Smooth muscle cell (in vitro differentiated cells): ENCODE results near the gene NTMT1. TPM values are rescaled to one million over a fixed set of nuclear protein-coding genes. Genes with fewer than 3 reads are reported as not detected.

Experiments
- DNase-seq: peaks from one replicate; lab custom pipeline; 2025; ENCODE audit not compliant: unreplicated experiment; lab: John Stamatoyannopoulos, UW
- H2AFZ ChIP-seq: fragments of 200-600 bp; sonication (generic); 2 replicates; pipeline ENCODE4 v1.6.0; 2016; ENCODE audit warnings: antibody characterized with exemption, low read depth, mild to moderate bottlenecking
- H3F3A ChIP-seq: fragments of 200-600 bp; sonication (generic); 2 replicates; pipeline ENCODE4 v1.6.0; 2017; ENCODE audit warnings: antibody characterized with exemption, low read depth
- H3K27ac ChIP-seq: fragments of 200-600 bp; sonication (generic); 2 replicates; pipeline ENCODE4 v1.5.1; 2016; ENCODE audit warnings: low read depth, mild to moderate bottlenecking
- H3K27me3 ChIP-seq: fragments of 200-600 bp; sonication (generic); 2 replicates; pipeline ENCODE4 v1.6.1; 2016; ENCODE audit warnings: low read depth, mild to moderate bottlenecking
- H3K36me3 ChIP-seq: fragments of 200-600 bp; sonication (generic); 2 replicates; pipeline ENCODE4 v1.5.1; 2016; ENCODE audit warnings: low read depth
- H3K4me1 ChIP-seq: fragments of 200-600 bp; sonication (generic); 2 replicates; pipeline ENCODE4 v1.5.1; 2016; ENCODE audit warnings: low read depth
- H3K4me2 ChIP-seq: fragments of 200-600 bp; sonication (generic); 2 replicates; pipeline ENCODE4 v1.6.0; 2016; ENCODE audit warnings: mild to moderate bottlenecking
- H3K4me3 ChIP-seq: fragments of 200-600 bp; sonication (generic); 2 replicates; pipeline ENCODE4 v1.5.1; 2016; ENCODE audit warnings: mild to moderate bottlenecking
- H3K79me2 ChIP-seq: fragments of 200-600 bp; sonication (generic); 2 replicates; pipeline ENCODE4 v1.6.0; 2016; ENCODE audit warnings: low read depth, mild to moderate bottlenecking
- H3K9ac ChIP-seq: fragments of 200-600 bp; sonication (generic); 2 replicates; pipeline ENCODE4 v1.6.0; 2016; ENCODE audit warnings: low read depth
- H3K9me3 ChIP-seq: fragments of 200-600 bp; sonication (generic); replicated peaks from 2 replicates; pipeline ENCODE4 v1.5.1; 2016; ENCODE audit warnings: low read depth
- H4K20me1 ChIP-seq: fragments of 200-600 bp; sonication (generic); 2 replicates; pipeline ENCODE4 v1.6.0; 2016; ENCODE audit warnings: low read depth
- WGBS: methylation state at CpG from one replicate; pipeline ENCODE4 v1.1.7; 2016; ENCODE audit warnings: low lambda C conversion rate; 5-methylcytosine and 5-hydroxymethylcytosine counted together
- polyA plus RNA-seq: library from polyadenylated mRNA; unstranded; fragments of >200 nt; fragmentation: Nextera tagmentation; extraction: Ambion mirVana; gene quantifications from 2 replicates; pipeline ENCODE4 v1.2.1, GENCODE V29; 2016
- total RNA-seq: library from RNA; depleted of rRNA; stranded (reverse); fragments of >200 nt; gene quantifications from 2 replicates; pipeline ENCODE4 v1.2.3, GENCODE V29; 2014
- TF ChIP-seq, protein P1 (sequence below): fragments of 200-600 bp; sonication (generic); IDR thresholded peaks from 2 replicates; pipeline ENCODE4 v1.5.1; 2017; ENCODE audit warnings: borderline replicate concordance, mild to moderate bottlenecking, antibody characterized with exemption; ENCODE audit not compliant: insufficient read depth, poor library complexity, severe bottlenecking

The NTMT1 gene
- total and polyA plus RNA-seq, 2 experiments from 2014 or later, result 42.9 to 118 TPM

DNA sequence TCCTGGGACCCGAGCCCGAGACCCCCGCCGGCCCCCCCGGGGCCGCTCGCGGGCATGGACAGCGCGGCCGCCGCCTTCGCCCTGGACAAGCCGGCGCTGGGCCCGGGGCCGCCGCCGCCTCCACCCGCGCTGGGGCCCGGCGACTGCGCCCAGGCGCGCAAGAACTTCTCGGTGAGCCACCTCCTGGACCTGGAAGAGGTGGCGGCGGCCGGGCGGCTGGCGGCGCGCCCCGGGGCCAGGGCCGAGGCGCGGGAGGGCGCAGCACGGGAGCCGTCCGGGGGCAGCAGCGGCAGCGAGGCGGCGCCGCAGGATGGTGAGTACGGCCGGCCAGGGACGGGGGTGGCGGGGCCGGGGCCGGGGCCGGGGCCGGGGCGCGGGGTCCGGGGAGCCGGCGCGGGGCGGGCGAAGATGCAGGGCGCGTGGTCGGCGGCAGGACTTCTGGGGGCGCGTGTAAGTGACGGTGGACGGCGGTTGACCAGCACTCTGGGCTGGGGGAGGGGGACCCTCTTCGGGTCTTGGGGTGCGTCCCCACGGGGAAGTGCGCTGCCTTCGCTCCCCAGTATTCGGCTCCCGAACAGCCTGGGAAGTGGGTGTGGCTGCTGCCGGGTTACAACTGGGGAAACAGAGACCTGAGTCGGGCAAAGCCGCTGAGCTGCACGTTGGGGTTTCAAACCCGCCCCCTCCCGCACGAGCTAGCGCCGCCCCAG, 40.0 kb downstream of the NTMT1 start:
- peak overlapping the region; percentile 91 for H3K4me2 ChIP-seq
- TF ChIP-seq, protein P1, sequence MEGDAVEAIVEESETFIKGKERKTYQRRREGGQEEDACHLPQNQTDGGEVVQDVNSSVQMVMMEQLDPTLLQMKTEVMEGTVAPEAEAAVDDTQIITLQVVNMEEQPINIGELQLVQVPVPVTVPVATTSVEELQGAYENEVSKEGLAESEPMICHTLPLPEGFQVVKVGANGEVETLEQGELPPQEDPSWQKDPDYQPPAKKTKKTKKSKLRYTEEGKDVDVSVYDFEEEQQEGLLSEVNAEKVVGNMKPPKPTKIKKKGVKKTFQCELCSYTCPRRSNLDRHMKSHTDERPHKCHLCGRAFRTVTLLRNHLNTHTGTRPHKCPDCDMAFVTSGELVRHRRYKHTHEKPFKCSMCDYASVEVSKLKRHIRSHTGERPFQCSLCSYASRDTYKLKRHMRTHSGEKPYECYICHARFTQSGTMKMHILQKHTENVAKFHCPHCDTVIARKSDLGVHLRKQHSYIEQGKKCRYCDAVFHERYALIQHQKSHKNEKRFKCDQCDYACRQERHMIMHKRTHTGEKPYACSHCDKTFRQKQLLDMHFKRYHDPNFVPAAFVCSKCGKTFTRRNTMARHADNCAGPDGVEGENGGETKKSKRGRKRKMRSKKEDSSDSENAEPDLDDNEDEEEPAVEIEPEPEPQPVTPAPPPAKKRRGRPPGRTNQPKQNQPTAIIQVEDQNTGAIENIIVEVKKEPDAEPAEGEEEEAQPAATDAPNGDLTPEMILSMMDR, result no peak
- peak overlapping the region; percentile 39 for H3K9ac ChIP-seq
- peaks cover 28% of the 10 kb centered on the region for H4K20me1 ChIP-seq
- 7% methylated on average over 32 of the region's 88 CpGs for WGBS
- H3K27me3 ChIP-seq, result no peaks in the 10 kb centered on the region
- H3K27ac ChIP-seq, result peak overlapping the region; percentile 15
- H3K4me3 ChIP-seq, result peak overlapping the region; percentile 57
- no peak for DNase-seq
- H3K9me3 ChIP-seq, result no peaks in the 10 kb centered on the region
- H3K79me2 ChIP-seq, result peaks cover 43% of the 10 kb centered on the region
- peaks cover 7% of the 10 kb centered on the region for H3K4me1 ChIP-seq
- H3F3A ChIP-seq, result peaks cover 13% of the 10 kb centered on the region
- H3K36me3 ChIP-seq, result no peaks in the 10 kb centered on the region
- no peak overlapping the region for H2AFZ ChIP-seq

DNA sequence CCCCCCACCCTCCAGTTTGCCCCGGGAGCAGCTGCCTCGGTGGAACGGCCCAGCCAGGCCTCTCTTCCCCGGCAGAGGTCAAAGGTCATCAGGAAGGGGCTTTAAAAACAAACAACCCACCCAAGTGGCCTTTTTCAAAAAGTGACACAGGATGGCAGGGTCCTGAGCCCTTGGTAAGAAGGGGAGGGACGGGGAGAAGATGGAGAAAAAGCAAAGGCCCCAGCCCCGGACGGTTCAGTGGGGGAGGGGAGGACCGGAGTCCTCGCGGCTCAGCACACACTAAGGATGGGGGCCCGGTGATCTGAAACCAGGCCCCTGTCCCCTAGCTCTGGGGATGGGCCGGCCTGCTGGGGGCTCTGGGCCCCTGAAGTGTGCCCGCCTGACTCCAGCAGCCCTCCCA, 40.6 kb downstream of the NTMT1 start:
- Histone ChIP-seq H3K79me2 (peaks cover 48% of the 10 kb centered on the region), H3K9ac (peak overlapping the region; percentile 39), H3K4me3 (peak overlapping the region; percentile 57), H3K9me3 (no peaks in the 10 kb centered on the region), H3K4me1 (peaks cover 7% of the 10 kb centered on the region), H3K4me2 (peak overlapping the region; percentile 91), H3K27me3 (no peaks in the 10 kb centered on the region), H4K20me1 (peaks cover 34% of the 10 kb centered on the region), H3F3A (peaks cover 13% of the 10 kb centered on the region), H3K27ac (peak overlapping the region; percentile 15), H3K36me3 (no peaks in the 10 kb centered on the region), H2AFZ (no peak overlapping the region)
- WGBS, result 25% methylated on average over 13 of the region's 13 CpGs
- DNase-seq, result no peak
- TF ChIP-seq, protein P1, result no peak

DNA sequence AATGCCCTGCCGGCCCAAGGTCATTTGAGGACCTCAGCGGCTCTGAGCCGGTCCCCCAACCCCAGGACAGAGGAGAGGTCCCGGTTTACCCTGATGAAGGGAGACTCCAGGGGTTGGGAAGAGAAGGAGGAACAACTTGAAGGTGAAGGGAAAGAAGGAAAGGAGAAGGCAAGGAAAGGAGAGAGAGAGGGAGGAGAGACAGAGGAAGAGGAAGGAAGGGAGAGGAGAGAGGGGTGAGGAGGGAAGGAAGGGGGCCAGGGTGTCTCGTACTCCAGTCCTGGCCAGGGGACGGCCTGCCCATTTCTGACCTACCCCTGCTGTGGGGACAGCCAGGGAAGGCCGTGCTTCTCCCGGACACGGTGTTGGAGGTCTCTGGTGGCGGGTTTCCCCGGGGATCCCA, 41.4 kb downstream of the NTMT1 start:
- H3K79me2 ChIP-seq, result peaks cover 56% of the 10 kb centered on the region
- 86% methylated on average over 11 of the region's 11 CpGs for WGBS
- peaks cover 13% of the 10 kb centered on the region for H3F3A ChIP-seq
- peaks cover 42% of the 10 kb centered on the region for H4K20me1 ChIP-seq
- H3K27me3 ChIP-seq, result no peaks in the 10 kb centered on the region
- H3K9ac ChIP-seq, result no peak overlapping the region
- H3K27ac ChIP-seq, result peak overlapping the region; percentile 31
- no peak overlapping the region for H2AFZ ChIP-seq
- peak overlapping the region; percentile 91 for H3K4me2 ChIP-seq
- peaks cover 7% of the 10 kb centered on the region for H3K4me1 ChIP-seq
- H3K9me3 ChIP-seq, result no peaks in the 10 kb centered on the region
- TF ChIP-seq, protein P1, result no peak
- no peaks in the 10 kb centered on the region for H3K36me3 ChIP-seq
- DNase-seq, result no peak
- H3K4me3 ChIP-seq, result peak overlapping the region; percentile 57

DNA sequence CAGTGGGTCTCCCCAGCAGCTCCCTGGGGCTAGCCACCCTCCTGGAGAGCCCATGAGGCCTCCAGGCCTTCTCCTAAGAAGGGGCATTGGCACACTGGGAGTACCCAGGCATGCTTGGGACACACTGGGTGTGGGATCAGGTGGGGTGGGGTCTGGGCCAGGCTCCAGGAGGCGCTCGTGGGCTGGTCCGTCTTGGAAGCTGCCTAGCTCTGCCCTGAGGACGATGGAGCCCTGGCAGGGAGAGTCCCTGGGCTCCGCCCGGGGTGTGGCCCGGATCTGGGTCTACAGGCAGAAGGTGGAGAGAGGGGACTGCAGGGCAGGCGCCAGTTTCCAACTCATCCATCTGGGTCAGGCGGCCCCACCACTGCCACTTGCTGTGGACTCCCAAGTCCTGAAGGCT, 41.9 kb downstream of the NTMT1 start:
- Histone ChIP-seq H3K4me3 (peak overlapping the region; percentile 57), H3F3A (peaks cover 13% of the 10 kb centered on the region), H4K20me1 (peaks cover 46% of the 10 kb centered on the region), H3K27me3 (no peaks in the 10 kb centered on the region), H3K9me3 (no peaks in the 10 kb centered on the region), H3K9ac (no peak overlapping the region), H3K27ac (peak overlapping the region; percentile 88), H3K4me2 (peak overlapping the region; percentile 91), H3K79me2 (peaks cover 60% of the 10 kb centered on the region), H2AFZ (no peak overlapping the region), H3K4me1 (peaks cover 7% of the 10 kb centered on the region), H3K36me3 (no peaks in the 10 kb centered on the region)
- DNase-seq, result no peak
- WGBS, result 91% methylated on average over 8 of the region's 9 CpGs
- TF ChIP-seq, protein P1, result no peak
